ENCODE data around the gene NANOS2.

- TF ChIP-seq CTCF (conservative IDR thresholded peaks at IDR 0.05; ENCODE audit: low read length) (no peak), EZH2phosphoT487 (IDR thresholded peaks at IDR 0.05; ENCODE audit: borderline replicate concordance, low read depth, low read length) (no peak)
These were observed 43.7 kb upstream of the NANOS2 start for GRCh38 chr19:45958320-45958719.

Data from OCI-LY7 (cell line).